Erythroblast (primary cell): ENCODE data around the gene C16orf90.

ENCODE experiments used
- GATA1 ChIP-seq: IDR thresholded peaks from 2 replicates; pipeline ENCODE4 v1.6.1; 2011; ENCODE audit warnings: low read depth, mild to moderate bottlenecking, control low read depth, low read length, moderate library complexity
- POLR2A ChIP-seq: IDR thresholded peaks from 2 replicates; pipeline ENCODE4 v1.6.1; 2011; ENCODE audit warnings: mild to moderate bottlenecking, low read length

DNA sequence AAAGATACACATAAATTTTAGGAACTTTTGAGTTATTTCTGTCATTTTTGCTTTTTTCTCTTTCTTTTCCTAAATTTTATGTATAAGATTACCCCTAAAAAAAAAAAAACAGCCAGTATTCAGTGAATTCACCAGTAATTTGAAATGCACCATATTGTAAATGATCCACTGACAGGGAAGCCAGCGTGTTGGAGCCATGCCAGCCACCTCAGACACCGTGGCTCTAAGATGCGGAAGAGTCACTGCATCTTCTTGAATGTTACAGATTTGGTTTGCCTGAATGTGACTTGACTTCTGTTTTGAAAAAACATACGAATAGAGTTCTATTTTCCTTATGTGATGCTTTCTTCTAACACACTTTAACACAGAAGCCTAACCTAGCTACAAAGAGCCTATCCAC lies 42.9 kb upstream of the C16orf90 start:
- TF ChIP-seq POLR2A (no peak), GATA1 (no peak)
